Activated T-cell treated with anti-CD3 and anti-CD28 coated beads for 48 hours (primary cell): ENCODE measurements around the gene ACACB.
"Not testable (repeated sequence)": the region's sequence is repeated elsewhere in the genome, so short reads cannot be mapped to it uniquely, and the experiment has no call there.

Source experiments
- DNase-seq: peaks from one replicate; pipeline ENCODE4 v3.0.0-alpha.2; 2020; ENCODE audit warnings: low read depth

ACACB gene

DNA sequence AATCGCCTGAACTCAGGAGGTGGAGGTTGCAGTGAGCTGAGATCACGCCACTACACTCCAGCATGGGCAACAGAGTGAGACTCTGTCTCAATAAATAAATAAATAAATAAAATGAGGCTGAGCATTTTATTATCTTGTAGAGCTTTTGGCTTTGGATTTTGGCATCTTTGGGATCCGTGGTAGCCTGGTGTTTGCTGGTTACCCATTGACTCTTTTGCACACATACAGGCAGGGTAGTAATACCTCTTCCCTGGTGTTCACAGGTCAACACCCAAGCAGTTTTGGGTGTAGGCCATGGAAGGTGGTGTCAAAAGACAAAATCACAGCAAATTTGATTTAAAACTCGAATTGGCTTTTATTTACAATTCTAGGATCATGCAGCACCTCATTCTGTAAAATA lies 27.8 kb downstream of the ACACB start:
- no peak for DNase-seq

- DNase-seq = not testable (repeated sequence)
Observed at GRCh38 chr12:109147126-109147525, 30.7 kb downstream of the ACACB start.

DNA sequence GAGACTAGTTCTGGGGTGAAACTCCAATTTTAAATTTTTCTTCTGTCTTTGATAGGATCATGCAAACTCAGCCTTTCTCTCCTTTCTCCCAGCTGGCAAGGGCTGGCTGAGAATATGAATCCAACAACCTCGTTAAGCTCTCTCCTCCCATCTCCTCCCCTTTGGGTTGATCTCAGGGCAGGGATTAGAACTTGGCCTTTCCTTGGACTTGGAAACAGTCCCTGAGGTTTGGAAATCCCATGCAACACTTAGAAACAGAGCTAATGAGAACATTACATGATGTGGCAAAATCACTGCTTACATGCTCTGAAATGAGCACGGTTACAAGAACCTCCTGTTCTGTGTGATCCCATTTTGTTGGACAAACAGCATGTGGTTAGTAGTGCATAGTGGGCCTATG lies 31.6 kb downstream of the ACACB start:
- DNase-seq = no peak

- no peak for DNase-seq
Observed at GRCh38 chr12:109150124-109150640, 33.8 kb downstream of the ACACB start.

GRCh38 chr12:109151457-109151856 lies 35.1 kb downstream of the ACACB start:
- no peak for DNase-seq

DNA sequence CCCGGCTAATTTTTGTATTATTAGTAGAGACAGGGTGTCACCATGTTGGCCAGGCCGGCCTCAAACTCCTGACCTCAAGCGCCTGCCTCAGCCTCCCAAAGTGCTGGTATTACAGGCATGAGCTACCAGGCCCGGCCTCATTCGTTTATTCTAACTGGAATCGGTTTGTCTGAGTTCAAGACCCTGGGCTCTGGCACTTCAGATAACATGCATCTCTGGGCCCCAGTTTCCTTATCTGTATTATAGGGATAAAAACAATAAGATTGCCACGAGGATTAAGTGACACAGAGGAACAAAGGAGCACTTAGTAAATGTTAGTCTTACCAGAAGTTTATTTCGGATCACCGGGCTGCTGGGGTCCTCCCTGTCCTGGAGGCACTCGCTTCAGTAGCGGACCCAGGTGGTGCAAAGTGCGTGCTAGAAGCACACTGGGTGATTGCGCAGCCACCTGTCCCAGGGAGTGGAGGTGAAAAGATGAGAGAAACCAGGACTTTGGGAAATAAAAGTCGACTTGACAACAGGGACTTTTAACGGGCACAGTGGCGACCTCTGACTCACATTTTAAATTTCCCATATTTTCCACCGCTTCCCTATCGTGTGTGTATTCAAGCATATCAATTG lies 37.5 kb downstream of the ACACB start:
- no peak for DNase-seq

DNA sequence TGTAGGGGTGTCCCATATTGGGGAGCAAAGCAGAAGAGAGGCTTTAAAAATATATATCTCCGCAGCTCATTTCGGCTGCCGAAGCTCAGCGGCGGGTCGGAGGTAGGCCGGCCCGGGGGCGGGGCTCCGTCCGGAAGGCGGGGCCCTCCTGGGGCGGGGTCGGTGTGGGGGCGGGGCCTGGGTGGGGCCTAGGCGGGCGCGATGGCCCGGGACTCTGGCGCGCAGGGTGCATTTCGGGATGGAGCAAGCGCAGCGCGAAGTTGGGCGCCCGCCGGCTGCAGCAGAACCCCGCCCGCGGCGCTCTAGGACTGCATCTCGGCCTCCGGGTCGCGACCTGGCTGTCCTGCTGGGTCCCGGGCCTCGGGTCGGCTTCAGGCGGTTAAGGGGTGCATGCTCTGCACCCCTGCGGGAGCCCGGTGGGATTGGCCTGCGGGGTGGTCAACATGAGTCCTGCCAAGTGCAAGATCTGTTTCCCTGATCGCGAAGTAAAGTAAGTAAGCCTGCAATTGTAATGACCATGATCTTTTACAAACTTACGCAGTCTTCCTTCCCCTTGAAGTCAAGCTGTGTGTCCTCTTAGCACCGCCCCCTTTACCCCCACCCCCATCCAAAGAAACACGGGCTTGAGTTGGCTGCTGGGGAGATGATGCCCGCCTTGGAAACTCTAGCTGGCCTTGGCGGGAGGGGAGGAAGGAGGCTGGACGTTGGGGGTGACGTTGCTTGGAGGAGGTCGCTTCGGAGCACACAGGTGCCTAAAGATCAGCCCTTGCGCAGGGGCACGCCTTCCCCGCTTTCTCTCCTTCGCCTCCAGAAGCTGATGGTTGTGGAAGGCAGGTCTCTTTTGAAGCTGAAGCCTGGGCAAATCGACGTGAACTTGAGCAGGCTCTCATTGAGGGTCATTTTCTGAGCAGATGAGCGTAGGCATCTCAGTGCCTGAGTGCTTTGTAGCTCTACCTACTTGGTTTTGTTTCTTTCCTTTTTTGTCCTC lies 38.4 kb downstream of the ACACB start:
- DNase-seq = peak; percentile 80

- DNase-seq = no peak
Observed at GRCh38 chr12:109156036-109156435, 39.6 kb downstream of the ACACB start.

- no peak for DNase-seq
Observed at GRCh38 chr12:109156586-109156985, 40.2 kb downstream of the ACACB start.

DNA sequence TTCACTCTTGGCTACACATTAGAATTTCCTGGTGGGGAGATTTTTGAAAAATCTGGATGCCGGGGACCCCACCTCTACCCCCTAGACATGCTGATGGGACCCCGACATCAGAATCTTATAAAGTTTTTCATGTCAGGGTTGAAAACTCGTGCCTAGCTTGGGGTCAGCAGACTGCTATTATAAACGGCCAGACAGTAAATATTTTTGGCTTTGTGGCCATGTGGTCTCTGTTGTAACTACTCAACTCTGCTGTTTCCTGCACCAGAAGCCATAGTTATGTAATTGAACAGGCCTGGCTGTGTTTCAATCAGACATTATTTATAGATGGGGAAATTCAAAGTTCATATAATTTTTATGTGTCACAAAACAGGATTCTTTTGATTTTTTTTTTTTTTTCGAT lies 41.6 kb downstream of the ACACB start:
- DNase-seq = no peak

DNA sequence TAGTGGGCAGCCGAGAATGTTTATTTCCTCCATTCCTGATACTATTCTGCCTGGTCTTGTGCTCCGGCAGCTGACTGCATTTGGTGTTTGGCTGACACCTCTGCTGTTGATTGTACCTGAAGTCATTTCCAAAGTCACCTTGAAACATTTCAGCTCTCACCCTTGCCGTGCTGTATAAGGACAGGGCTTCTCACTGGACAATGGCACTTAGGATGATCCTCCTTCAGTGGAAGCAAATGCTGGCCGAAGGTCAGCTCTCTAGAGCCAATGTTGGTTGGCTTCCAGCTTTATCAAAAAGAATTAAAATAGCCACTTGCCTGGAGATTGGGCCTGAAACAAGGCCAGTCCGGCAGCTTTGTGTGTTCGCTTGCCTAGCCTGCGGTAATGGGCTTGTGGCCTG lies 44.0 kb downstream of the ACACB start:
- DNase-seq = no peak

DNA sequence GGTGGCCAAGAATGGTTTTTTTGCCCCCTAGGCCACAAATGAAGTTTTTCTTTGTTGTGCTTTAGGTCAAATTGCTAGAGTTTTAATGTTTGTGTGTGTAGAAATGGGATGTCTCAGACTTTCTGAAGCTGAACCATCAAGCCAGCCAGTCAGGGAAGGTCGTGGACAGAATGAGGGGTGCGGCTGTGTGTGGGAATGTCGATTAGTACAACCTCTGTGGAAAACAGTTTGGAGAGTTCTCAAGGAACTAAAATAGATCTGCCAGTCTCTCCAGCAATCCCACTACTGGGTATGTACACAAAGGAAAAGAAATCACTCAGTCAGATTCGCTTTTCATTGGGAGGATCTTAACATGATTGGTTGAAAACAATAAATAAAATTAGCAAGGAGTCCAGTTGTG lies 44.5 kb downstream of the ACACB start:
- DNase-seq = no peak

- no peak for DNase-seq
Observed at GRCh38 chr12:109162551-109162950, 46.2 kb downstream of the ACACB start.

DNA sequence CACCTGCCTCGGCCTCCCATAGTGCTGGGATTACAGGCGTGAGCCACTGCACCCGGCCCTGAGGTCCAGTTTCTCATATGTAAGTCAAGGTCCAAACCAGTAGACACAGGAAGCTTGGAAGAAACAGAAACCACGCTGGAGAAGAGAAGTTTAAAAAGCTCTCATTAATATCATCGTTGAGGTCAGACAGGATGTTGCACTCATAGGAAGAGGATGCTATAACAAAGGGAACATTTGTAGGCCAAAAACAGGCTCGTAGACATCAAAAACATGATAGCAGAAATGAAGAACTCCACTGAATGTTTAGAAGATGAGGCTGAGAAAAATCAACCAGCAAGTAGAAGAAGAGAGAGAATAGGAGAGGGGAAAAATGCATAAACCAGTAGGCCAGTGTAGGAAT lies 46.8 kb downstream of the ACACB start:
- DNase-seq = no peak

DNA sequence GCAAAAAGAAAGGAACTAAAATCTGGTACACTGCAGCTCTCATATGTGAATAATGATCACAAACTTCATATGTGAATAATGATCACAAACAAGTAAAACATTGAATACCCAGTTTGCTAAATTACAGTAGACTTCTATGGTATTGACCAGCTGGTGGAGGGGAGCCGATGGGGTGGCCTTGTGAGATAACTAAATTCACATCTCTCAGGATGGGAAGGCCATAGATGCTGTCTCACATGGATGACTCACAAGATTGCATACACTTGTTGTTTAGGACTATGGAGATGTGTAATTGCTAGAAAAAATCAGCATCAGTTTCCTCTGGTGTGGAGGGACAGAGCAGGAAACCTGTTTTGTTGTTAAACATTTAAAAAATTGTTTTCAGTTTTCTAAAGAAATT lies 49.2 kb downstream of the ACACB start:
- no peak for DNase-seq

DNA sequence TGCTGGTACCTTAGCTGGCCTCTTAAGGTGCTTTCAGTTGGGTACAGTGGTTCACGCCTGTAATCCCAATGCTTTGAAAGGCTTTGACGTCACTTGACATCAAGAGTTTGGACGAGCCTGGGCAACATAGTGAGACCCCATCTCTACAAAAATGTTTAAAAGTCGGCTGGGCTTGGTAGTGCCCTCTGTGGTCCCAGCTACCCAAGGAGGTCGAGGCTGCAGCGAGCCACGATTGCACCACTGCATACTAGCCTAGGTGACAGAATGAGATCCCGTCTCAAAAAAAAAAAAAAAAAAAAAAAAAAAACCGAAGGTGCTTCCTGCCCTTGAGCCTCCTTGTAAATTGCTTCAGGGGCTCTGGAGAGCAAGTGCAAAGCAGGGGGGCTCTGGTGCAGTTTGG lies 50.0 kb downstream of the ACACB start:
- no peak for DNase-seq

DNA sequence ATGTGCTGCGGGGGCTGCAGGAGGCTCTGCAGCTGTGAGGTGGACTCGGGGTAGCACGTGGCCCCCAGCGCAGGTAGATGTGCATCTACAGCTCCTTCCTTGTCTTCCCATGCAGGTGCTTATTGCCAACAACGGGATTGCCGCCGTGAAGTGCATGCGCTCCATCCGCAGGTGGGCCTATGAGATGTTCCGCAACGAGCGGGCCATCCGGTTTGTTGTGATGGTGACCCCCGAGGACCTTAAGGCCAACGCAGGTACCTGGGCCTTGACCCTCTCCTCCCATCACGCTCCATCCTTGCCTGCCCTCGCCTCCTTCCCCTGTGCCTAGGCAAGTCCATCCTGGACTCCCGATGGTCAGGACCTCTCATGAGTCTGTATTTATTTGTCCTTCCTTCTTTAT lies 51.4 kb downstream of the ACACB start:
- DNase-seq = no peak

- DNase-seq = no peak
Observed at GRCh38 chr12:109169262-109169661, 52.9 kb downstream of the ACACB start.

GRCh38 chr12:109169686-109170085 lies 53.3 kb downstream of the ACACB start:
- no peak for DNase-seq

DNA sequence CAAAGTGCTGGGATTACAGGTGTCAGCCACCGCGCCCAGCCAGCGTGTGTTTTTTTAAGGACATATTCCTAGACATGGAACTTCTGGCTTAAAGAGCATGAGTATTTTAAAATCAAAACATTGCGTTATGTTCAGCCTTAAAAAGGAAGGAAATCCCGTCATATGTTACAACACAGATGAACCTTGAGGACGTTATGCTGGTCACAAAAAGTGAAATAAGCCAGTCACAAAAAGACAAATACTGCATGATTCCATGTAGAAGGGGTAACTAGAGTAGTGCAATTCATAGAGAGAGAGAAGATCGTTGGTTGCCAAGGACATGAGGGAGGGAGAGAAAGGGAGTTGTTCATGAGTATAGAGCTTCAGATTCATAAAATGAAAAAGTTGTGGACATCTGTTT lies 53.9 kb downstream of the ACACB start:
- no peak for DNase-seq

GRCh38 chr12:109172787-109173186 lies 56.4 kb downstream of the ACACB start:
- not testable (repeated sequence) for DNase-seq

GRCh38 chr12:109173443-109174240 lies 57.3 kb downstream of the ACACB start:
- no peak for DNase-seq
